Measurements from ENCODE around the gene RLF. TPM values are rescaled to one million over a fixed set of nuclear protein-coding genes. Genes with fewer than 3 reads are reported as not detected.

The RLF gene
- polyA plus RNA-seq, 2 of the 4 experiments (the other 2 are of a cell fraction): 4.7 to 7.9 TPM

GRCh38 chr1:40256401-40257084, 95.4 kb downstream of the RLF start:
- no peak for ATAC-seq
- DNase-seq (ENCODE audit: low read depth in 1 of 2, low spot score in 1 of 2): no peak
- Histone ChIP-seq H3K4me3 (peak overlapping the region; percentile 75), H3K4me2 (peak overlapping the region; percentile 74), H3K4me1 (0 out of 3 replicates have a peak, but pooled peaks cover 4% of the 10 kb centered on the region), H3K27ac (peak overlapping the region; percentile 75 to 96; a peak in 3 of 6 replicates), H3K9me3 (no peaks in the 10 kb centered on the region)
- CTCF ChIA-PET: interaction anchor here (1.1 to 2.1 kb wide), 2 partner anchors 58 to 149 kb away, joined by 3 to 6 read pairs; no protein-coding TSS in a partner anchor
- TF ChIP-seq FOSB (CRISPR knock-in tag; IDR thresholded peaks at IDR 0.05) (no peak), RCOR1 (IDR thresholded peaks at IDR 0.05; ENCODE audit: low read depth, low read length) (no peak), PBX3 (IDR thresholded peaks at IDR 0.05) (no peak), NR3C1 (IDR thresholded peaks at IDR 0.05) (no peak), MAX (IDR thresholded peaks at IDR 0.05) (no peak), CTCF (IDR thresholded peaks at IDR 0.05) (no peak), CHD4 (IDR thresholded peaks at IDR 0.05; ENCODE audit: borderline replicate concordance) (no peak), ZC3H11A (IDR thresholded peaks at IDR 0.05) (no peak), HEYL (CRISPR knock-in tag; IDR thresholded peaks at IDR 0.05) (no peak), EHF (CRISPR knock-in tag; IDR thresholded peaks at IDR 0.05) (no peak), CBX8 (IDR thresholded peaks at IDR 0.05) (no peak), USF2 (IDR thresholded peaks at IDR 0.05) (no peak), JUN (IDR thresholded peaks at IDR 0.05) (no peak)
- no peak for FAIRE-seq
- WGBS (ENCODE audit: missing lambda C conversion rate): 62% methylated on average over 6 of the region's 6 CpGs
- POLR2A ChIA-PET: no interaction called here

- ChIA-PET POLR2A (interaction anchor here (1.0 kb wide), 1 partner anchor 9 kb away, joined by 4 read pairs; no protein-coding TSS in a partner anchor), CTCF (interaction anchor here (1.1 to 2.1 kb wide), 2 partner anchors 57 to 148 kb away, joined by 3 to 6 read pairs; no protein-coding TSS in a partner anchor)
- H3K4me1 ChIP-seq: 0 out of 3 replicates have a peak, but pooled peaks cover 4% of the 10 kb centered on the region
- no peaks in the 10 kb centered on the region for H3K9me3 ChIP-seq
- under 1% methylated on average over 16 of the region's 16 CpGs for WGBS (ENCODE audit: missing lambda C conversion rate)
- H3K27ac ChIP-seq: peak overlapping the region; percentile 75 to 96
- no peak for DNase-seq (ENCODE audit: low read depth in 1 of 2, low spot score in 1 of 2)
- peak overlapping the region; percentile 74 for H3K4me2 ChIP-seq
- FAIRE-seq: no peak
- H3K4me3 ChIP-seq: peak overlapping the region; percentile 75
- peak; percentile 21 to 34; a peak in 5 of 6 replicates for ATAC-seq
- TF ChIP-seq USF2 (IDR thresholded peaks at IDR 0.05): no peak
- TF ChIP-seq MYC (IDR thresholded peaks at IDR 0.05; ENCODE audit: borderline replicate concordance, low read length): no peak
- no peak for TF ChIP-seq BCL3 (IDR thresholded peaks at IDR 0.05)
- TF ChIP-seq MAZ (IDR thresholded peaks at IDR 0.05; ENCODE audit: borderline replicate concordance, low read depth, low read length): no peak
- no peak for TF ChIP-seq REST (IDR thresholded peaks at IDR 0.05)
- no peak for TF ChIP-seq ZFP36 (IDR thresholded peaks at IDR 0.05; ENCODE audit: borderline replicate concordance, partially characterized antibody)
- no peak for TF ChIP-seq NPAS2 (CRISPR knock-in tag; IDR thresholded peaks at IDR 0.05; ENCODE audit: borderline replicate concordance)
- no peak for TF ChIP-seq CHD4 (IDR thresholded peaks at IDR 0.05; ENCODE audit: borderline replicate concordance)
- TF ChIP-seq HDAC2 (IDR thresholded peaks at IDR 0.05): no peak
- no peak for TF ChIP-seq RNF2 (IDR thresholded peaks at IDR 0.05; ENCODE audit: borderline replicate concordance, low read depth)
- no peak for TF ChIP-seq ZC3H11A (IDR thresholded peaks at IDR 0.05)
- no peak for TF ChIP-seq PHF8 (IDR thresholded peaks at IDR 0.05; ENCODE audit: borderline replicate concordance, low read depth)
- no peak for TF ChIP-seq ATOH8 (CRISPR knock-in tag; IDR thresholded peaks at IDR 0.05; ENCODE audit: low read depth)
- TF ChIP-seq HEYL (CRISPR knock-in tag; IDR thresholded peaks at IDR 0.05): no peak
- no peak for TF ChIP-seq RAD21 (conservative IDR thresholded peaks at IDR 0.05 in 1 of 2, IDR thresholded peaks at IDR 0.05 in 1 of 2)
Observed at GRCh38 chr1:40257313-40257687, 96.1 kb downstream of the RLF start.
